HTR-8/SVneo (cell line): ENCODE data around the gene GRIN2C.
"Not testable (repeated sequence)": the region's sequence is repeated elsewhere in the genome, so short reads cannot be mapped to it uniquely, and the experiment has no call there.

Source experiments
- DNase-seq: peaks from one replicate; pipeline ENCODE4 v3.0.0; 2011; ENCODE audit warnings: low spot score, mixed read lengths; ENCODE audit not compliant: insufficient read length
- FAIRE-seq: peaks from 2 replicates; lab custom pipeline; 2011; peaks lifted over from hg19 to GRCh38; lab: Jason Lieb, UNC

GRIN2C gene

DNA sequence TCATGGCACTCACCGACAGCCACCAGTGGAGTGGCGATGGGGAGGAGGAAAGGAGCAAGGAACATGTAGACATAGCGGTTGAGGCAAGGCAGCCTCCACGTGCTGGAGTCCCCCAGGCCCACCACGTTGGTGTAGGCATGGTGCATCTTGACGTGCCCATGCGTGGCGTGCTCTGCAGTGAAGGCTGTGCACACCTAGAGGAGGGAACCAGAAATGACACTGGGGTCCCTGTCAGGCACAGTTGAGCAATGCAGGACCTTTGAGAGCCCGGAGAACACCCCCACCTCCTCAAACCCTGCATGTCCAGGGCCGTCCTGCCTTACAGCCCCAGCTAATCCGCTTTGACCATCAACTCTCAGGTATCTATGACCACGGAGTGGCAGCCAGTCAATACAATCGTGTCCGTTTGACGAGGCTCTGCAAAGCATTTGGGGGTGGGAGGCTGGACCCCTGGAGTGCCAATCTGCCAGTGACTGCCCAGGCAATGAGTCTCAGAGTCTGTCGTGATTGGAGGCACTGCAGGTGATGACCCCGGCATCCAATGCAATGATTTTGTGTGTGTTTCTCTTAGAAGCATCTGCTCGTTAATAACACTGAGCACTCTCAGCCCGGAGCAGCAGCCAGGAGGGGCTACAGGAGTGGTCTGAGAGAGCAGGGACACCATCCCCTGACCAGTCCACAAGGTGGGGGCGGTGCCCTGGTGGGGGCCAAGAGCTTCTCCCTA is 23.0 kb upstream of the GRIN2C start:
- FAIRE-seq = peak; percentile 67
- no peak for DNase-seq

DNA sequence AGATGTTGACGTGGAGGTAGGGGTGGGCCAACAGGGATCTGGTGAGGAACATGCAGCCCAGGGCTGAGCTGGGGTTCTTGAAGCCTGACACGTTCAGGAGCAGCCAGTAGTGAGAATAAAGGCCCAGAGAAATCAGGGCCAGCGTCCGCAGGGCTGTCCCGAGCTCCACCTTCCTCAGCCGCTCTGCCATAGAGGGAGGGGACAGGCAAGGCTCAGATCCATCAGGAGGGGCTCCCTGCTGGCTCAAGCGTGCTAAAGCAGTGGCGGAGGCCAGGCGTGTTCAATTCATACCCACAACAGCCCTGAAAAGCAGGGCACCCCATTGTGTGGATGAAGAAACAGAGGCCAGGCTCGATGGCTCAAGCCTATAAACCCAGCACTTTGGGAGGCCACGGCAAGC is 21.4 kb upstream of the GRIN2C start:
- no peak for DNase-seq
- no peak for FAIRE-seq

DNA sequence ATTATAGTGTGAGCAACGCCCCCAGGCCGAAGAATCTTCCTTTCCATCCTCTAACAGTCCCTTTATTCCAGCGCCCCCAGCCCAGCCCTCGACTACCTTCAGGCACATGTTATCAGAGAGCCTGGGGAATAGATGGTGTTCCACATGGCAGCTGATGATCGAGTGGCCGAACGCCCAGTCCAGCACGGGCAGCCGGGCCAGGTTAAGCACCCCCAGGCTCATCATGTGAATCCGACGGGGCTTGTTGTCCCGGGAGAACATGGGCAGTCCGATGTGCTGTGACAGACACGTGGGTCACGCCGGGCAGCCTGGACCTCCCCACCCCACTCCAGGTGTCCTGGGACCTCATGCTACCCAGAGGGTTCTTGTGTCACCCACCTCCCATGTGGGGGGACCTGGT is 19.6 kb upstream of the GRIN2C start:
- FAIRE-seq = no peak

DNA sequence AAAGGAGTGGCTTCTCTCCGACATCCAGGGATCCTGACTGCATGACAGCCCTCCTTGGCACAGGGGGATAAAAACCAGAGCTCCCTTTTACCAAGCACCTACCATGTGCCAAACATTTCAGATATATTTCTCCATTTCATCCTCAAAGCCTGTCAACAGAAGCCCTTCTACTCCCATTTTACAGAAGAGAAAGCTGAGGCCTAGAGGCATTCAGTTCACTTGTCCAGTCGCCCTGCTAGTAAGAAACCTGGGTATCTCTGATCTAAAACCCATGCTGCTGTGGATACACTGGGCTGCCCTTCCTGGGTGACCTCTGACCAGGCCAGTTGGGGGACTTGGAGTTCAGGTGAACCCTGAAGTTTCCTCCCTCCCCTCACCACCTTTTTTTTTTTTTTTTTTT is 19.0 kb upstream of the GRIN2C start:
- FAIRE-seq (no peak), DNase-seq (no peak)

More for the DNA sequence above, 19.6 kb upstream of the GRIN2C start:
- no peak for DNase-seq

DNA sequence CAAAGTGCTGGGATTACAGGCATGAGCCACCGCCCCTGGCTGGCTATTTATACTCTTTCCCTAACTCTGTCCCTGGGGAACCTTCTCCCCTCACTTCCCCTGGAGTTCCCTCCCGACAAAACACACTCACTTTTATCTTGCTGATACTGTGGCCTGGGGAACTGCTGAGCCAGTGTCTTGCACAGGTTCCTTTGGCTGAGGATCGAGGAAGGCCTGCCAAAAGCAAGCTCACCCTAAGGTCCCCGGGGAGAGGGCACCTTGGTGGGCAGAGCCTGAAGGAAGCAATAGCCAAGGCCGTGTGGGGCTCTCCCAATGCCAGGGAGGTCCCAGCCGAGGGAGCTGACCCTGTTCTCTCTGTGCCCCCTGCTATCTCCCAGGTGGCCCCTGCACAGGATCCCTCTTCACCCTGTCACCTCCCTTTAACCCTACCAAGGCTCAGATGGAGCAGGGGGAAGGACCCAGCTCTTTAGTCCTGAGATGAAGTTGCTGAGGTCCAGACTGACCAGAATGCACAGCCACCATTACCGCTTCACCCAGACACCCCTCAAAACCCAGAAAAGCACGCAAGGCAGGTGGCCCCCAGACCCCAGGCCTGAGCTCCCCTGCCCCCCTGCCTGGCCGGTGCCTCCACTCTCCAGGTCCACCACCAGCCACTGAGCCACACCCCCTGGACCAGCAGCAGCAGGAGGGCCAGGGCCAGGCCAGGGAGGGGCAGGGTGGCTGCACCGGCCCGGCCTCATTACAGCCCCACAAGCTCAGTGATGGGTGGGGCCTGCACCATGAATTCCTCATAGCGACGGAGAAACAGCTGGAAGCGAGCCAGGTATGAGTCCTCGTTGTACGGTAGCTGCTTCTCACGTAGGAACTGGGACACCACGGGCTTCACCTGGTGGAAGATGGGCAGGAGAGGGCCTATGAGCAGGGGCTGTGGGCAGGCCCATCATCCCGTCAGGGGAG is 18.2 kb upstream of the GRIN2C start:
- no peak for DNase-seq

DNA sequence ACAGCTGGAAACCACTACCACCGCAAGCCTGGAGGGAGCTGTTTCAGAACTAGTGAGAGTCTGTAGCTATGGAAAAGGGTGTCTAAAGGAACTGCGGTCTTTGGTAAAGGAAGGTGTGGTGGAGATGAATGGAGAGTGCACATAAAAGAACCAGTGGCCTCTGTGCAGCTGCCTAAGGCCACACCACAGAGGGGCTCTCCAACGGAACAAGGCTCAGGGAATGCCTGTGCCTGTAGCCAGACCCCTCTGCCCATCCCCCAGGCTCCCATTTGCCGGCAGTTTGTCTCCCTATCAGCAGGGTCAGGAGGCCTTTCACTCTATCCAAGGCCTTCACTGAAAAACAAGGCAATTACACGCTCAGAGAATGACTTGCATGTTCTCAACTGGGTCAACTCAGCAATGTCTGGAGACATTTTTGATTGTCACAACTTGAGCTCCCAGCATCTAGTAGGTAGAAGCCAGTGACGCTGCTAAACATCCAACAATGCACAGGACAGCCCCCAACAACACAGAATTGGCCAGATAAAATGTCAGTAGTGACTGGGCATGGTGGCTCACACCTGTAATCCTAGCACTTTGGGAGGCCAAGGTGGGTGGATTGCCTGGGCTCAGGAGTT is 16.4 kb upstream of the GRIN2C start:
- no peak for FAIRE-seq
- DNase-seq = no peak

More for the DNA sequence above, 18.2 kb upstream of the GRIN2C start:
- no peak for FAIRE-seq

DNA sequence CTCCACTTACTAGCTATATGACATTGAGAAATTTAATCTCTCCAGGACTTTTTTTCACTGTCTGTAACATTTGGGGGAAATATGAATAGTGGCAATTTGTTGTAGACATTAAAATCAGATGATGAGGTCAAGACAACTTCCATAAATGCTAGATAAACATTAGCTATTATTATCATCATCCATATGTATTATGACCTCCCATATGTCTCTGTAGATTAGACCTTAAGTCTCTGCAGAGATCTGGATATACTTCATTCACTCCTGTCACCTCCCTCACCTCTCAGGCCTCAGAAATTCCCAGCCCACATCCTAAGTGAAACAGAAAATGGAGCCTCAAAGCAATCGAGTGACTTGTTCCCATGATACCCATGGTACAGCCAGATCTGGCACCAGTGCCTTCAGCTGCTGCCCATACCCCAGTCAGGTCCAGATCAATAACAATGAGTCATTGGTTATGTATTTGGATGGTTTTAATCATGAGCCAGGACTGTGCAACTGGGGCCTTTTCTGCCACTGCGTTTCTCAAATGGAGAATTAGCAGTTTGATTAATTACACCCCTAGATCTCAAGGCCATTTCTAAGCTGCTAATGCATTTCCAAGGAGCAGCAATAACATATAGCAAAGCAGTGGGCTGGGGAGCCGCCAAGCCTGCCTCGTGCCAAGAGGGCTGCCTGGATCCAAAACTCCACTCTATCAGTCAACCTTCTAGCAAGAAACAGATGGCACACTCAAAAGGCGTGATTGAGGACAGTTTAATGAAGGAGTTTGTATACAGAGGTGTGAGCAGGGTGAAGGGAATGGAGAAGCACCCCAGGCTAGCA is 15.7 kb upstream of the GRIN2C start:
- DNase-seq (no peak), FAIRE-seq (no peak)

DNA sequence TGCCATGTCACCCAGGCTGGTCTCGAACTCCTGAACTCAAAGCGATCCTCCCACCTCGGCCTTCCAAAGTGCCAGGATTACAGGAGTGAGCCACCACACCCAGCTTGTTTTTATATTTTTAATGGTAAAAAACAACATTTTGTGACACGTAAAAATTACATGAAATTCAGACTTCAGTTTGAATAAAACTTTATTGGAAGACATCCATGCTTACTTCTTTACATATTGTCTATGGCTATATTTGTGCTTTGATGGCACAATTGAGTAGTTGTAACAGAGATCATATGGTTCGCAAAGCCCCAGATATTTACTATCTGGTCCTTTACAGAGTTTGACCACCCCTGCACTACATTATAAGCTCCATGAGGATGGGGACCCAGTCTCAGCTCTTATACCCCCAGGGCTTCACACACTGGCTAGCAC is 14.9 kb upstream of the GRIN2C start:
- no peak for FAIRE-seq
- no peak for DNase-seq

DNA sequence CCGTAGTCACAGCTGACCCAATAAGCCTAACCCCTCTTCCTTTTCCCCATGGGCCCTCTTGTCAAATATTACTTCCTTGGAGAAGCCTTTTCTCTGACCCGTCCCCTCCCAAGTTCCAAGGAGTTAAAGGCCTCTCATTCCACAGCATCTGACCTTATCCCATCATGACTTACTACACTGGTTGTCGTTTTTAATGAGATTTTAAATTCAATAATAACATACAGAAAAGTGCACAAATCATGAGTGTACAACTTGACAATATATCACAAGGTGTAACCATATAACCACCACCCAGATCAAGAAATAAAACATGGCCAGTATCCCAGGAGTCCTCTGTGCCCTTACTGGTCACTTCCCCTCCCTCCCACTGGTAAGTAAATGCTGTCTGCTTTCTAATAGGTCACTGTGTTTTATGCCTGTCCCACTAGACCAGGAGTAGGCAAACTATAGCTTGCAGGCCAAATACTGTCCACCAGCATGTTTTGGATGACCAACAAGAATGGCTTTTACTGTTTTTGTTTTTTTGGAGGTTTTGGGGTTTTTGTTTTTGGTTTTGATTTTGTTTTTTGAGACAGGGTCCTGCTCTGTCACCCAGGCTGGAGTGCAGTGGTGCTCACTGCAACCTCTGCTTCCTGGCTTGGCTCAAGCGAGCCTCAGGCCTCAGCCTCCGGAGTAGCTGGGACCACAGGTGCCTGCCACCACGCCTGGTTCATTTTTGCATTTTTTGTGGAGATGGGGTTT is 14.4 kb upstream of the GRIN2C start:
- FAIRE-seq (no peak), DNase-seq (peak; percentile 68)

DNA sequence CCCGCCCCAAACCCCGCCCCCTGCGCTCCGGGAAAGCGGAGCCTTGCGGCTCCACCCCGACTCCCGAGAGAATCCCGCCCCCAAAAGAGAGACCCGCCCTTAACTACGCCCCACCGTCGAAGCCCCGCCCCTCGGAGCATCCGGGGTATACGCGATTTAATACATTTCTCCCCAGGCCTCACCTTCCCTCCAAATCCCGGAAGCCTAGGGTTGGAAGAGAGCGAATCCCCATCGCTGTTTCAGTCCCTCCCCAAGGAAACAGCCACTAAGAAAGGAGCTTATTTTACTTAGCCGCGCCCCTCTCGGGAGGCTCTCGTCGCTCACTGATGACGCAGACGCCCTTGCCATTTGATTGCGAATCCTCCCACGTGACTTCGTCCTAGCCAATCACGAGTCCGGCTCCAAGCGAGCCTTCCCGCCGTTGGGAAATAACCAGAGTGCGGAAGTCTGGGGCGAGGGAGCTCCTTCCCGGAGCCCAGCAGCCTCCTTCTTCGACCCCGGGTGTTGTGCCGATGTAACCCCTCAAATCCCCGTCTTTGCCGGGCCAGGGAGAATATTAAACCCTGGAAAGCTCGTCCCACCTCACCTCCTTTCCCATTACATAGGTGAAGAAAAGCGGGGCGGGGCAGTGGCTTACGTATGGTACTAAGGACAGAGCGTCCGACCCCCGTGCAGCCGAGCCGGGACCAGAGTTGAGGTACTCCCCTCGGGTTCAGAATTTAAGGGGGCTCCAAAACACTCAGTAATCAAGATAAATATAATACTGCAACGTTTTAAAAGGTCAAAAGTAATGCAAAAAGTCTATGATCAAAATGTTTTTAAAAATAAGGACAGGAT is 13.6 kb upstream of the GRIN2C start:
- peak; percentile 95 for FAIRE-seq
- peak; percentile 100 for DNase-seq

DNA sequence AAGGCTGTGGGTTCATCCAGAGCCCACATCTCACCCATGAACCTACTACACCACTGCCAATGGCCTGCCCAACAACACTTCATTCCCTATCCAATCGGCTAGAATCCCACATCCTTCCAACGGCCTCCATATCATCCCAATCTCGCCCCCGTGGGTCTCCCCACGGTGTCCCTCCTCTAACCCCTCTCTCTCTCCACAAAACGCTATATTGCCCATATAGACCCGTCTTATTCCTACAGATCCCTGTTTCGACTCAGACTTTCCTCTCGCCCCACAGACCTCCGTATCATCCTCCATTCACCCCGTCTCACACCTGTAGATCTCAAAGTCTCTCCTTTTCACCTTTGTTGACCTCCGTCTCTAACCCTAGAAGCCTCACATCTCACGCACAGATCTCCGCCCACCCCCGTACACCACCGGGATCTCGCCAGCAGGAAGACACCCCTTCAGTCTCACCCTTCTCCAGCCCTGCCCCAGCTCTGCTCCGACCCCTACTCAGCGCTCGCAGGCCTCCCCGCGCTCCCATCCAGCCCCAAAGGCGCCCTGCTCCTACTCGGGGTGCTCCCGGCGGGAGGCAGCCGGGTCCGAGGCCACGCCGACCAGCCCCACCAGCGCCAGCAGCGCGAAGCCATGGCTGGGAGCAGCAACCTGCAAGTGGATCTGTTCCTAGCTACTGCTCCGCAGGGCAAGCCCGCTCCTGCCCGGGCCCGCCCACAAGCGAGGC is 12.8 kb upstream of the GRIN2C start, which contains the start of gene FDXR:
FDXR (minus strand) TSS at position 682 of the 724 bp plus-strand sequence; CDS start at position 632, 50 bp downstream.
- DNase-seq (peak; percentile 99), FAIRE-seq (no peak)

DNA sequence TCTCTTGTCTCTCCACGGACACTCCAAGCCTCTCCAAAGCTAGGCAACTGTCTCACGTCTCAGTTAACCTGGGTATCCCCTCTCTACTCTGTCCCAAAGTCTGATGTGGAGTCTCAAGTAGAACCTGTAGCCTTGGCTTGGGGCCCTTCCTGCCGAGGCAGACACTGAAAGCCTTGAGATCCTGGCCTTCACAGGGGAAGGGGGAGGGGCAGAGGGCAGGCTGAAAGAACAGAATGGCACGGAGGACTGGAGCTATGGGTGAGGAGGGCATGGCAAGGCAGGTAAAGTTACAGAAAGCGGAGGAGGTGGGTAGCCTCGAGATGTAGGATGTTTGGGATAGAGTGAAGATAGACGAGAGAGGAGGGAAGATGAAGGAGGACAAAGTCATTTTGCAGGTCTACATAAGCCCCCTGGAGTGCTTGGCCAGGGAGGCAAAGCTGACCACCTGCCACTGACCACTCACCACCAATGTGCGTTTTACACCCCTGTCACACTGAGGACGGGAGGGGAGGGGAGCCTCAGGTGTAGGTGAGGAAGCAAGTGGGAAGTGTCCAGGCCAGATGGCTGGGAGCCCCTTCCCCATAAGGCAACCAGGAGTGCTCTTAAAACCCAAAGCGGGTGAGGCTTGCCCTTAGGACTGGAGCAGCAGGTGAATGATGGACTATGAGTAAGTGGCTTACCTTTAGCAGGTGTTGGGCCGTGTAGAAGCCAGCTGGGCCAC is 11.8 kb upstream of the GRIN2C start:
- FAIRE-seq (peak; percentile 28), DNase-seq (no peak)

DNA sequence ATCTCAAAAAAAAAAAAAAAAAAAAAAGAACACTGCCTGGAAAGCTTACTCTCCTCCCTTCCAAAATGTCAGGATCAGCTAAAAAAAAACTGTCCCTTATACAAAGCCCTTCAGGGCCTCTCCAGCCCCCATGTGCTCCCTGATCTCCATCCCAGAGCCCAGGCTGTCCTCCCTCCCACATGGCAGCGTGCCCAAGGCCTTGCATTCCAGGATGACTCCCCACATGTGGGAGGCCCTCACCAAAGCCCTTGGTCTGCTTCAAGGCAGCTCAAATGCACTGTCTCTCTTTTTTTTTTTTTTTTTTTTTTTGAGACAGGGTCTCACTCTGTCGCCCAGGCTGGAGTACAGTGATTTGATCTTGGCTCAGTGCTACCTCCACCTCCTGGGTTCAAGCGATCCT is 10.8 kb upstream of the GRIN2C start:
- DNase-seq = peak; percentile 43
- FAIRE-seq = no peak

DNA sequence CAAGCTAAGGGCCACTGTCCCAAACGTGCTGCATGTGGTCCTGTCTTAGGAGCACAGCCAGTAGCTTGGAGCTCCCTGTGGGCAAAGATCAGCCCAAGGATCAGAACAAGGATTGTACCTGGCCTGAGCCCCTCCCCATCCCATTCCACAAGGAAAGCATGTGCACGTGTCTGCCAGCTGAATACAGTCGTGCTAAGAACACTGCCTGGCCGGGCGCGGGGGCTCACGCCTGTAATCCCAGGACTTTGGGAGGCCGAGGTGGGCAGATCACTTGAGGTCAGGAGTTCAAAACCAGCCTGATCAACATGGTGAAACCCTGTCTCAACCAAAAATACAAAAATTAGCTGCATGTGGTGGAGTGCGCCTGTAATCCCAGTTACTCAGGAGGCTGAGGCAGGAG is 10.3 kb upstream of the GRIN2C start:
- FAIRE-seq, DNase-seq: not testable (repeated sequence)

DNA sequence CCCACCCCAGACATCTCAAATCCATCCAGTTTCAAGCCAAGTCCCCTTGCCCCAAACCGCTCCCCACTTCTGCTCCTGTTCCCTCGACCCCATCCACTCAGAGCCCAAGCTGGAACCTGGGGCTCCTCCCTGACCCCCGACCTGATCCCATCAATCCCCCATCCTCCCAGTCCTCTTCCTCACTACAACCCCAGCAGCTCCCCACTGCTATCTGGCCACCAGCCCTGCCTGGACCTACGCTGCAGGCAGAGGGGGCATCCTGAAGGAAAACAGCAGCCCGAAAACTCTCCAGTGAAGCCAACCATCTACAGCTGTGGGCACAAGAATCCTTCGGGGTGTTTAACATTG is 9.2 kb upstream of the GRIN2C start:
- no peak for FAIRE-seq
- DNase-seq = no peak

DNA sequence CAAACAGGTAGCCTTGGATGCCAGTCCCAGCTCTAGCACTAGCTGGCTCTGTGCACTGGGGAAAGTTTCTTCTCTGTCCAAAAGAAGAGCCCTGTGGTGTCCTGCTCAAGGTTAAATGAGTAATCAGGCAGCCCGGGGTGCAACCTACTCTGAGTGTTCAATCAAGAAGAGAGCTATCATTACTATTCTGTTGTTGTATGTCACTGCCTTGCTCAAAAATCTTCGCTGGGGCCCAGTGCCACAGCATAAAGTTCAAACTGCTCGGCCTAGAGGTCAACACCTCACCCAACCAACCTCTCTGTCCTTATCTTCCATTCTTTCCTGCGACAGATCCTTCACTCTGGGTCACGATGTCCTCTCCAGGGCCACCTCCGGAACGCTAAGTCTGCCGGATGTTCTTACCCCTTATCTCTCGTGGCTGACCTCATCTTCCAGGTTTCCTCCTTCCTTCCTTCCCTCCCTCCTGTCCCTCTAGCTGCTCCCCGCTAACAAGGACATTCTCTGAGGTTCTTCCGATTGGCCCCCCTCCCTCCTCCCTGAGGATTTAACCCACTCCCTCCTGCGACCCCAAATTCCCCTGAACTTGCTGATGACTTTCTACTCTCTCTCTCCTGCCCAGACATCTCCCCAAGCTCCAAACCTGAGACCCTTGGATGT is 8.7 kb upstream of the GRIN2C start:
- no peak for FAIRE-seq

More for the DNA sequence above, 8.7 kb upstream of the GRIN2C start:
- no peak for DNase-seq
